SK-N-SH (cell line): Measurements from ENCODE around the gene NODAL. TPM values are rescaled to one million over a fixed set of nuclear protein-coding genes. Genes with fewer than 3 reads are reported as not detected.

ENCODE experiments used
- CTCF ChIA-PET: fragments of 300-600, 350-600 bp; formaldehyde crosslinking; extraction: SDS; loops from one replicate; lab custom pipeline; 2021; lab: Yijun Ruan, JAX
- POLR2A ChIA-PET: fragments of 350-600 bp; sonication (Branson Sonifier 250); formaldehyde crosslinking; extraction: SDS; loops from one replicate; lab custom pipeline; 2020; ENCODE audit warnings: antibody characterized with exemption, inconsistent platforms; lab: Yijun Ruan, JAX
- DNase-seq: peaks from one replicate; pipeline ENCODE4 v3.0.0; 2012
- H2AFZ ChIP-seq: fragments of 200-600 bp; sonication (generic); 2 replicates; pipeline ENCODE4 v1.8.1; 2016; ENCODE audit warnings: antibody characterized with exemption, mild to moderate bottlenecking, low read depth
- H3F3A ChIP-seq: fragments of 200-600 bp; sonication (generic); replicated peaks from 2 replicates; pipeline ENCODE3; 2016; ENCODE audit warnings: antibody characterized with exemption, mild to moderate bottlenecking; ENCODE audit not compliant: insufficient read depth
- H3K27ac ChIP-seq, 2 experiments: fragments of 200-500 bp in 1 of 2; fragments of 200-600 bp in 1 of 2; sonication (Bioruptor generic) in 1 of 2; sonication (generic), shearing (Covaris generic) in 1 of 2; 2 replicates each; pipeline versions ENCODE4 v1.5.1 to v1.6.1; 2014 to 2016; ENCODE audit warnings: low read depth in 2 of 2, inconsistent platforms in 1 of 2, low read length in 1 of 2, mild to moderate bottlenecking in 1 of 2, mixed read lengths in 1 of 2
- H3K27me3 ChIP-seq: fragments of 200-600 bp; sonication (generic), shearing (Covaris generic); 2 replicates; pipeline ENCODE4 v1.6.1; 2016; ENCODE audit warnings: mixed run types; ENCODE audit not compliant: insufficient read depth
- H3K36me3 ChIP-seq, 2 experiments: fragments of 200-500 bp in 1 of 2; fragments of 200-600 bp in 1 of 2; sonication (Bioruptor generic) in 1 of 2; sonication (generic) in 1 of 2; replicated peaks in 1 of 2; 2 replicates each; pipeline versions ENCODE3 to v1.5.1; 2014 to 2016; ENCODE audit warnings: low read length in 1 of 2, mild to moderate bottlenecking in 1 of 2; ENCODE audit not compliant: insufficient read depth in 2 of 2, control insufficient read depth in 1 of 2
- H3K4me1 ChIP-seq, 2 experiments: fragments of 200-500 bp in 1 of 2; fragments of 200-600 bp in 1 of 2; sonication (Bioruptor generic) in 1 of 2; sonication (generic), shearing (Covaris generic) in 1 of 2; 2 replicates each; pipeline versions ENCODE4 v1.5.1 to v1.6.1; 2014 to 2016; ENCODE audit warnings: low read depth in 1 of 2, low read length in 1 of 2, mixed run types in 1 of 2; ENCODE audit not compliant: insufficient read depth in 2 of 2, control insufficient read depth in 1 of 2
- H3K4me2 ChIP-seq: fragments of 200-600 bp; sonication (generic), shearing (Covaris generic); 2 replicates; pipeline ENCODE4 v1.6.1; 2017; ENCODE audit warnings: mixed run types
- H3K4me3 ChIP-seq, 2 experiments: fragments of 200-500 bp in 1 of 2; fragments of 200-600 bp in 1 of 2; sonication (Bioruptor generic) in 1 of 2; sonication (generic), shearing (Covaris generic) in 1 of 2; 2 replicates each; pipeline versions ENCODE4 v1.5.1 to v1.8.1; 2014 to 2016; ENCODE audit warnings: low read depth in 2 of 2, inconsistent platforms in 1 of 2, low read length in 1 of 2, mild to moderate bottlenecking in 1 of 2, mixed read lengths in 1 of 2, moderate library complexity in 1 of 2
- H3K79me2 ChIP-seq: fragments of 200-600 bp; sonication (generic); 2 replicates; pipeline ENCODE4 v1.8.1; 2017; ENCODE audit warnings: mild to moderate bottlenecking; ENCODE audit not compliant: insufficient read depth
- H3K9ac ChIP-seq: fragments of 200-600 bp; sonication (generic); 2 replicates; pipeline ENCODE4 v1.6.1; 2017; ENCODE audit warnings: mixed run types
- H3K9me2 ChIP-seq: fragments of 200-600 bp; sonication (generic); 2 replicates; pipeline ENCODE4 v1.6.1; 2017; ENCODE audit warnings: mixed run types
- H3K9me3 ChIP-seq: fragments of 200-600 bp; sonication (generic); 2 replicates; pipeline ENCODE4 v1.6.1; 2017; ENCODE audit warnings: mixed run types, mild to moderate bottlenecking, moderate library complexity
- H4K20me1 ChIP-seq: fragments of 200-600 bp; sonication (generic); 2 replicates; pipeline ENCODE4 v1.6.1; 2017; ENCODE audit warnings: mild to moderate bottlenecking, mixed run types; ENCODE audit not compliant: insufficient read depth
- CHD2 ChIP-seq: fragments of 150-350 bp; IDR thresholded peaks from 2 replicates; pipeline ENCODE4 v1.6.1; 2018; ENCODE audit warnings: low read length; ENCODE audit not compliant: partially characterized antibody
- ELF1 ChIP-seq: IDR thresholded peaks from 2 replicates; pipeline ENCODE4 v1.4.0; 2012
- FOXJ3 ChIP-seq: sonication (generic); formaldehyde crosslinking; IDR thresholded peaks from 2 replicates; pipeline ENCODE4 v1.5.1; 2020; ENCODE audit warnings: mild to moderate bottlenecking, missing genetic modification reagents
- FOXM1 ChIP-seq: IDR thresholded peaks from 2 replicates; pipeline ENCODE4 v1.4.0; 2012; ENCODE audit warnings: low read depth, mild to moderate bottlenecking
- GABPA ChIP-seq: IDR thresholded peaks from 2 replicates; pipeline ENCODE4 v1.4.0; 2012; ENCODE audit warnings: low read depth, mild to moderate bottlenecking
- NFIC ChIP-seq: IDR thresholded peaks from 2 replicates; pipeline ENCODE4 v1.4.0; 2012; ENCODE audit warnings: borderline replicate concordance
- POLR2AphosphoS5 ChIP-seq: IDR thresholded peaks from 2 replicates; pipeline ENCODE4 v1.6.1; 2012; ENCODE audit warnings: low read depth, low read length
- RCOR1 ChIP-seq: fragments of 150-350 bp; IDR thresholded peaks from 2 replicates; pipeline ENCODE4 v1.6.1; 2017; ENCODE audit warnings: antibody characterized with exemption, low read length
- RFX5 ChIP-seq: IDR thresholded peaks from 2 replicates; pipeline ENCODE4 v1.6.1; 2012; ENCODE audit warnings: mild to moderate bottlenecking, improper control_type of control experiment, low read length
- TAF1 ChIP-seq: IDR thresholded peaks from 2 replicates; pipeline ENCODE4 v1.6.1; 2012; ENCODE audit warnings: low read depth, mild to moderate bottlenecking, low read length, moderate library complexity, borderline replicate concordance
- TCF12 ChIP-seq: IDR thresholded peaks from 2 replicates; pipeline ENCODE4 v1.4.0; 2012
- USF2 ChIP-seq: fragments of 150-350 bp; IDR thresholded peaks from 2 replicates; pipeline ENCODE4 v1.6.1; 2017; ENCODE audit warnings: antibody characterized with exemption, low read length, low read depth, borderline replicate concordance
- YY1 ChIP-seq: IDR thresholded peaks from 2 replicates; pipeline ENCODE4 v1.4.0; 2012; ENCODE audit warnings: low read depth, mild to moderate bottlenecking
- ZBTB33 ChIP-seq: IDR thresholded peaks from 2 replicates; pipeline ENCODE4 v1.4.0; 2012; ENCODE audit warnings: low read depth, borderline replicate concordance
- WGBS: methylation state at CpG from one replicate; pipeline ENCODE4 v1.1.6; 2017; ENCODE audit warnings: low lambda C conversion rate; 5-methylcytosine and 5-hydroxymethylcytosine counted together
- polyA plus RNA-seq, 3 experiments: library from polyadenylated mRNA; depleted of rRNA; stranded (reverse); fragments of >200 nt; gene quantifications; 2 replicates each; pipeline ENCODE4 v1.2.3, GENCODE V29; 2012
- TF ChIP-seq, protein P1 (sequence below): fragments of 200-600 bp; sonication (generic); IDR thresholded peaks from 2 replicates; pipeline ENCODE4 v1.6.1; 2017; ENCODE audit warnings: antibody characterized with exemption, mild to moderate bottlenecking, moderate library complexity
- TF ChIP-seq, protein P2 (sequence below): IDR thresholded peaks from 2 replicates; pipeline ENCODE4; 2012
- TF ChIP-seq, protein P3 (sequence below): IDR thresholded peaks from 2 replicates; pipeline ENCODE4 v1.4.0; 2012; ENCODE audit warnings: low read depth

The NODAL gene
- polyA plus RNA-seq, 1 of the 3 experiments (the other 2 are of a cell fraction) = not detected

- H3K4me3 ChIP-seq = no peak overlapping the region
- no peak overlapping the region for H3K27ac ChIP-seq
- no peaks in the 10 kb centered on the region for H3K27me3 ChIP-seq
- TF ChIP-seq ELF1 = no peak
- TF ChIP-seq ZBTB33 = no peak
- no peak for TF ChIP-seq FOXM1
- no peak for TF ChIP-seq NFIC
- no peak for TF ChIP-seq RFX5
- TF ChIP-seq POLR2AphosphoS5 = no peak
- no peak for TF ChIP-seq FOXJ3
- TF ChIP-seq YY1 = no peak
- TF ChIP-seq, protein P1, sequence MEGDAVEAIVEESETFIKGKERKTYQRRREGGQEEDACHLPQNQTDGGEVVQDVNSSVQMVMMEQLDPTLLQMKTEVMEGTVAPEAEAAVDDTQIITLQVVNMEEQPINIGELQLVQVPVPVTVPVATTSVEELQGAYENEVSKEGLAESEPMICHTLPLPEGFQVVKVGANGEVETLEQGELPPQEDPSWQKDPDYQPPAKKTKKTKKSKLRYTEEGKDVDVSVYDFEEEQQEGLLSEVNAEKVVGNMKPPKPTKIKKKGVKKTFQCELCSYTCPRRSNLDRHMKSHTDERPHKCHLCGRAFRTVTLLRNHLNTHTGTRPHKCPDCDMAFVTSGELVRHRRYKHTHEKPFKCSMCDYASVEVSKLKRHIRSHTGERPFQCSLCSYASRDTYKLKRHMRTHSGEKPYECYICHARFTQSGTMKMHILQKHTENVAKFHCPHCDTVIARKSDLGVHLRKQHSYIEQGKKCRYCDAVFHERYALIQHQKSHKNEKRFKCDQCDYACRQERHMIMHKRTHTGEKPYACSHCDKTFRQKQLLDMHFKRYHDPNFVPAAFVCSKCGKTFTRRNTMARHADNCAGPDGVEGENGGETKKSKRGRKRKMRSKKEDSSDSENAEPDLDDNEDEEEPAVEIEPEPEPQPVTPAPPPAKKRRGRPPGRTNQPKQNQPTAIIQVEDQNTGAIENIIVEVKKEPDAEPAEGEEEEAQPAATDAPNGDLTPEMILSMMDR = no peak
- TF ChIP-seq, protein P2, sequence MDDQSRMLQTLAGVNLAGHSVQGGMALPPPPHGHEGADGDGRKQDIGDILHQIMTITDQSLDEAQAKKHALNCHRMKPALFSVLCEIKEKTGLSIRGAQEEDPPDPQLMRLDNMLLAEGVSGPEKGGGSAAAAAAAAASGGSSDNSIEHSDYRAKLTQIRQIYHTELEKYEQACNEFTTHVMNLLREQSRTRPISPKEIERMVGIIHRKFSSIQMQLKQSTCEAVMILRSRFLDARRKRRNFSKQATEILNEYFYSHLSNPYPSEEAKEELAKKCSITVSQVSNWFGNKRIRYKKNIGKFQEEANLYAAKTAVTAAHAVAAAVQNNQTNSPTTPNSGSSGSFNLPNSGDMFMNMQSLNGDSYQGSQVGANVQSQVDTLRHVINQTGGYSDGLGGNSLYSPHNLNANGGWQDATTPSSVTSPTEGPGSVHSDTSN = no peak
- no peak for TF ChIP-seq RCOR1
- TF ChIP-seq, protein P3, sequence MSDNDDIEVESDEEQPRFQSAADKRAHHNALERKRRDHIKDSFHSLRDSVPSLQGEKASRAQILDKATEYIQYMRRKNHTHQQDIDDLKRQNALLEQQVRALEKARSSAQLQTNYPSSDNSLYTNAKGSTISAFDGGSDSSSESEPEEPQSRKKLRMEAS = no peak
- TF ChIP-seq GABPA = no peak
- TF ChIP-seq CHD2 = no peak
- 77% methylated on average over 3 of the region's 3 CpGs for WGBS
- H3K79me2 ChIP-seq = no peaks in the 10 kb centered on the region
- no peaks in the 10 kb centered on the region for H4K20me1 ChIP-seq
- H2AFZ ChIP-seq = no peak overlapping the region
- H3F3A ChIP-seq = no peaks in the 10 kb centered on the region
- no peaks in the 10 kb centered on the region for H3K9me2 ChIP-seq
- H3K9ac ChIP-seq = no peak overlapping the region
- H3K9me3 ChIP-seq = no peaks in the 10 kb centered on the region
- POLR2A ChIA-PET = no interaction called here
- peaks cover 3% of the 10 kb centered on the region in 2 experiments; a peak in 1 of 4 replicates for H3K4me1 ChIP-seq
- CTCF ChIA-PET = no interaction called here
- no peak for DNase-seq
- H3K36me3 ChIP-seq = no peaks in the 10 kb centered on the region
- no peak overlapping the region for H3K4me2 ChIP-seq
Measured at GRCh38 chr10:70399177-70399576, 42.3 kb downstream of the NODAL start.

DNA sequence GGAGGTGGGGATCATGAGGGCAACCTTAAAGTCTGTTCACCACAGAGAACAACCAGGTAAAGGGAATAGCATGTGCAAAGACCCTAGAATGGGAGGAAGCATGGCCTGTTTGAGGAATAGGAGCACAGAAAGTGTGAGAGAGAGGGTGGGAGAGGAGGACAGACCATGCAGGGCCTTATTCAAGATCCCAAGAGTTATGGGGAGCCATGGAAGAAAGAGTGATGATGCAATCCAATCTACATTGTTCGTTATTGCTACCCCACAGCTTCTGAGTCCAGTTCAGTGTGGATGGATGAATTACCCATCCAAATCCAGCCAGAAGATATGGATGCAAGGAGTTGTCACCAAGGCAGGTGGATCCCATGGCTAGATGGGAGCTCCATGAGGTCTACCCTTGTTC lies 45.3 kb downstream of the NODAL start:
- Histone ChIP-seq H3K27me3 (no peaks in the 10 kb centered on the region), H2AFZ (no peak overlapping the region), H3K9ac (no peak overlapping the region), H3K27ac (no peak overlapping the region), H4K20me1 (no peaks in the 10 kb centered on the region), H3K9me2 (no peaks in the 10 kb centered on the region), H3K9me3 (no peaks in the 10 kb centered on the region), H3K4me1 (no peaks in the 10 kb centered on the region), H3K79me2 (no peaks in the 10 kb centered on the region), H3K4me2 (no peak overlapping the region), H3K4me3 (no peak overlapping the region), H3F3A (no peaks in the 10 kb centered on the region), H3K36me3 (no peaks in the 10 kb centered on the region)
- TF ChIP-seq USF2 (no peak), TCF12 (no peak), TAF1 (no peak), POLR2AphosphoS5 (no peak)
- DNase-seq = no peak
- POLR2A ChIA-PET = no interaction called here
- 15% methylated on average over 1 of the region's 1 CpG for WGBS
- CTCF ChIA-PET = interaction anchor here (1.6 kb wide), 1 partner anchor 12 kb away, joined by 7 read pairs; no protein-coding TSS in a partner anchor
